GM23338 (cell line): ENCODE results near the gene KLHL21. TPM values are rescaled to one million over a fixed set of nuclear protein-coding genes. Genes with fewer than 3 reads are reported as not detected.

Experiments used
- ATAC-seq: fragments of 200-7000 bp; cut with Tn5 transposase; 3 replicates; pipeline ENCODE4 v1.9.1; 2020
- DNase-seq: peaks from one replicate; pipeline ENCODE4 v3.0.0-alpha.2; 2015; ENCODE audit warnings: low spot score
- H2AFZ ChIP-seq: fragments of 200-600 bp; sonication (generic); 2 replicates; pipeline ENCODE4 v1.8.0; 2016; ENCODE audit warnings: antibody characterized with exemption, mild to moderate bottlenecking, moderate library complexity
- H3F3A ChIP-seq: fragments of 200-600 bp; sonication (generic); replicated peaks from 2 replicates; pipeline ENCODE4 v1.8.0; 2017; ENCODE audit warnings: antibody characterized with exemption, mixed run types, low read depth
- H3K27ac ChIP-seq: fragments of 200-600 bp; sonication (generic); 2 replicates; pipeline ENCODE4 v1.6.1; 2016; ENCODE audit warnings: low read depth
- H3K27me3 ChIP-seq: fragments of 200-600 bp; sonication (generic); 2 replicates; pipeline ENCODE4 v1.8.0; 2016; ENCODE audit warnings: mild to moderate bottlenecking, mixed run types, moderate library complexity; ENCODE audit not compliant: insufficient read depth
- H3K36me3 ChIP-seq: fragments of 200-600 bp; sonication (generic); 2 replicates; pipeline ENCODE4 v1.8.0; 2016; ENCODE audit warnings: mild to moderate bottlenecking; ENCODE audit not compliant: insufficient read depth
- H3K4me1 ChIP-seq: fragments of 200-600 bp; sonication (generic); 2 replicates; pipeline ENCODE4 v1.8.0; 2016; ENCODE audit warnings: mild to moderate bottlenecking, moderate library complexity; ENCODE audit not compliant: insufficient read depth
- H3K4me2 ChIP-seq: fragments of 200-600 bp; sonication (generic); 2 replicates; pipeline ENCODE4 v1.7.1; 2017; ENCODE audit warnings: mixed run types
- H3K4me3 ChIP-seq: fragments of 200-600 bp; sonication (generic); 2 replicates; pipeline ENCODE4 v1.6.1; 2016; ENCODE audit warnings: mixed run types
- H3K79me2 ChIP-seq: fragments of 200-600 bp; sonication (generic); replicated peaks from 2 replicates; pipeline ENCODE4 v1.8.0; 2017; ENCODE audit warnings: mild to moderate bottlenecking; ENCODE audit not compliant: insufficient read depth
- H3K9me2 ChIP-seq: fragments of 200-600 bp; sonication (generic); 2 replicates; pipeline ENCODE4 v1.8.0; 2017; ENCODE audit not compliant: insufficient read depth
- H4K20me1 ChIP-seq: fragments of 200-600 bp; sonication (generic); replicated peaks from 2 replicates; pipeline ENCODE4 v1.8.0; 2017; ENCODE audit warnings: mild to moderate bottlenecking; ENCODE audit not compliant: insufficient read depth
- H3K27ac Mint-ChIP-seq: 2 replicates; pipeline ENCODE4 v1.8.0; 2020; ENCODE audit warnings: inconsistent platforms, mild to moderate bottlenecking, moderate library complexity, mixed read lengths
- H3K27me3 Mint-ChIP-seq: 3 replicates; pipeline ENCODE4 v1.8.0; 2022; ENCODE audit warnings: low read depth, mild to moderate bottlenecking, moderate library complexity, mixed read lengths, inconsistent platforms; ENCODE audit not compliant: insufficient read depth, poor library complexity
- H3K36me3 Mint-ChIP-seq: 3 replicates; pipeline ENCODE4 v1.8.0; 2021; ENCODE audit warnings: low read depth, mild to moderate bottlenecking, inconsistent platforms, moderate library complexity, mixed read lengths
- H3K4me1 Mint-ChIP-seq: 3 replicates; pipeline ENCODE4 v1.8.0; 2020; ENCODE audit warnings: mild to moderate bottlenecking, inconsistent platforms, mixed read lengths
- H3K4me3 Mint-ChIP-seq: 3 replicates; pipeline ENCODE4 v1.8.0; 2021; ENCODE audit warnings: moderate library complexity, mild to moderate bottlenecking, inconsistent platforms, mixed read lengths
- H3K9me3 Mint-ChIP-seq: 3 replicates; pipeline ENCODE4 v1.8.0; 2020; ENCODE audit warnings: moderate library complexity, mild to moderate bottlenecking, inconsistent platforms, mixed read lengths
- CREB1 ChIP-seq: fragments of 250-450 bp; sonication (Bioruptor Pico); IDR thresholded peaks from 2 replicates; pipeline ENCODE4 v1.5.0; 2020; ENCODE audit warnings: low read depth, mild to moderate bottlenecking, moderate library complexity
- EZH2phosphoT487 ChIP-seq: fragments of 200-600 bp; sonication (generic); IDR thresholded peaks from one replicate; pipeline ENCODE4 v1.8.1; 2018; ENCODE audit warnings: antibody characterized with exemption; ENCODE audit not compliant: unreplicated experiment
- JUNB ChIP-seq: IDR thresholded peaks from one replicate; pipeline ENCODE4 v1.6.1; 2016; ENCODE audit warnings: antibody characterized with exemption; ENCODE audit not compliant: unreplicated experiment
- NANOG ChIP-seq: IDR thresholded peaks from 2 replicates; pipeline ENCODE4 v1.6.1; 2016; ENCODE audit warnings: antibody characterized with exemption, borderline replicate concordance
- STAT1 ChIP-seq: IDR thresholded peaks from one replicate; pipeline ENCODE4 v1.6.1; 2016; ENCODE audit warnings: antibody characterized with exemption; ENCODE audit not compliant: unreplicated experiment
- ZNF114 ChIP-seq: fragments of 250-450 bp; sonication (Bioruptor Pico); IDR thresholded peaks from 2 replicates; pipeline ENCODE4 v1.5.0; 2020; ENCODE audit warnings: mild to moderate bottlenecking, moderate library complexity
- ZNF331 ChIP-seq: fragments of 250-450 bp; sonication (Bioruptor Pico); IDR thresholded peaks from 2 replicates; pipeline ENCODE4 v1.5.0; 2020; ENCODE audit warnings: low read depth, mild to moderate bottlenecking, moderate library complexity
- polyA plus RNA-seq: library from polyadenylated mRNA; unstranded; fragments of >200 nt; fragmentation: Nextera tagmentation; extraction: Ambion mirVana; gene quantifications from 2 replicates; pipeline ENCODE4 v1.2.1, GENCODE V29; 2016
- total RNA-seq: library from RNA; depleted of rRNA; stranded (reverse); fragments of >200 nt; shearing (Covaris generic); gene quantifications from 2 replicates; pipeline ENCODE4 v1.2.3, GENCODE V29; 2014
- TF ChIP-seq, protein P1 (sequence below): fragments of 250-450 bp; sonication (Bioruptor Pico); IDR thresholded peaks from 2 replicates; pipeline ENCODE4 v1.5.0; 2020; ENCODE audit warnings: mild to moderate bottlenecking, moderate library complexity
- TF ChIP-seq, protein P2 (sequence below), 2 experiments: fragments of 200-600 bp in 1 of 2; sonication (generic) in 1 of 2; conservative IDR thresholded peaks; 2 replicates each; pipeline versions ENCODE4 v1.5.1 to v1.6.1; 2016 to 2017; ENCODE audit warnings: antibody characterized with exemption in 2 of 2, low read depth in 2 of 2, mild to moderate bottlenecking in 2 of 2, moderate library complexity in 1 of 2
- TF ChIP-seq, protein P3 (sequence below): IDR thresholded peaks from one replicate; pipeline ENCODE4 v1.6.1; 2018; ENCODE audit warnings: antibody characterized with exemption; ENCODE audit not compliant: unreplicated experiment

KLHL21 gene
- total and polyA plus RNA-seq, 2 experiments from 2014 or later, result 7.3 to 35.9 TPM

DNA sequence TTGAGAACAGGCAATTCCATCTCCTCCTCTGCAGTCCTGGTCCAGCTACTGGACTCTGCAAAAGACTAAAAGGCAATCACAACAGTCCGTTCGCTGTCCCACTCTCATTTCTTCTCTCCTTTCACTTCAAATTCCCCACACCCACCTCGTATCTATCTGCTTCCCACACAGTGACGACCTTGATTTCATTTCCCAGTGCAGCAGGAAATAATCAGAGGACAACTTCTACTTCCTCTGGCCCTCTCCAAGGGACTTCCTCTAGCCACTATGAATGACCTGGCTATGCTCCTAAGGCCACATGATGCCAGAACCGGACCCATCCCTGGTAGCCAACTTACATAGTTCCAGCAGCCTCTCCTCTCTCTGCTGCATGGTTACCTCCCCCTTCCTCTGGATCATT lies 56.3 kb downstream of the KLHL21 start (continued):
- TF ChIP-seq, protein P1, sequence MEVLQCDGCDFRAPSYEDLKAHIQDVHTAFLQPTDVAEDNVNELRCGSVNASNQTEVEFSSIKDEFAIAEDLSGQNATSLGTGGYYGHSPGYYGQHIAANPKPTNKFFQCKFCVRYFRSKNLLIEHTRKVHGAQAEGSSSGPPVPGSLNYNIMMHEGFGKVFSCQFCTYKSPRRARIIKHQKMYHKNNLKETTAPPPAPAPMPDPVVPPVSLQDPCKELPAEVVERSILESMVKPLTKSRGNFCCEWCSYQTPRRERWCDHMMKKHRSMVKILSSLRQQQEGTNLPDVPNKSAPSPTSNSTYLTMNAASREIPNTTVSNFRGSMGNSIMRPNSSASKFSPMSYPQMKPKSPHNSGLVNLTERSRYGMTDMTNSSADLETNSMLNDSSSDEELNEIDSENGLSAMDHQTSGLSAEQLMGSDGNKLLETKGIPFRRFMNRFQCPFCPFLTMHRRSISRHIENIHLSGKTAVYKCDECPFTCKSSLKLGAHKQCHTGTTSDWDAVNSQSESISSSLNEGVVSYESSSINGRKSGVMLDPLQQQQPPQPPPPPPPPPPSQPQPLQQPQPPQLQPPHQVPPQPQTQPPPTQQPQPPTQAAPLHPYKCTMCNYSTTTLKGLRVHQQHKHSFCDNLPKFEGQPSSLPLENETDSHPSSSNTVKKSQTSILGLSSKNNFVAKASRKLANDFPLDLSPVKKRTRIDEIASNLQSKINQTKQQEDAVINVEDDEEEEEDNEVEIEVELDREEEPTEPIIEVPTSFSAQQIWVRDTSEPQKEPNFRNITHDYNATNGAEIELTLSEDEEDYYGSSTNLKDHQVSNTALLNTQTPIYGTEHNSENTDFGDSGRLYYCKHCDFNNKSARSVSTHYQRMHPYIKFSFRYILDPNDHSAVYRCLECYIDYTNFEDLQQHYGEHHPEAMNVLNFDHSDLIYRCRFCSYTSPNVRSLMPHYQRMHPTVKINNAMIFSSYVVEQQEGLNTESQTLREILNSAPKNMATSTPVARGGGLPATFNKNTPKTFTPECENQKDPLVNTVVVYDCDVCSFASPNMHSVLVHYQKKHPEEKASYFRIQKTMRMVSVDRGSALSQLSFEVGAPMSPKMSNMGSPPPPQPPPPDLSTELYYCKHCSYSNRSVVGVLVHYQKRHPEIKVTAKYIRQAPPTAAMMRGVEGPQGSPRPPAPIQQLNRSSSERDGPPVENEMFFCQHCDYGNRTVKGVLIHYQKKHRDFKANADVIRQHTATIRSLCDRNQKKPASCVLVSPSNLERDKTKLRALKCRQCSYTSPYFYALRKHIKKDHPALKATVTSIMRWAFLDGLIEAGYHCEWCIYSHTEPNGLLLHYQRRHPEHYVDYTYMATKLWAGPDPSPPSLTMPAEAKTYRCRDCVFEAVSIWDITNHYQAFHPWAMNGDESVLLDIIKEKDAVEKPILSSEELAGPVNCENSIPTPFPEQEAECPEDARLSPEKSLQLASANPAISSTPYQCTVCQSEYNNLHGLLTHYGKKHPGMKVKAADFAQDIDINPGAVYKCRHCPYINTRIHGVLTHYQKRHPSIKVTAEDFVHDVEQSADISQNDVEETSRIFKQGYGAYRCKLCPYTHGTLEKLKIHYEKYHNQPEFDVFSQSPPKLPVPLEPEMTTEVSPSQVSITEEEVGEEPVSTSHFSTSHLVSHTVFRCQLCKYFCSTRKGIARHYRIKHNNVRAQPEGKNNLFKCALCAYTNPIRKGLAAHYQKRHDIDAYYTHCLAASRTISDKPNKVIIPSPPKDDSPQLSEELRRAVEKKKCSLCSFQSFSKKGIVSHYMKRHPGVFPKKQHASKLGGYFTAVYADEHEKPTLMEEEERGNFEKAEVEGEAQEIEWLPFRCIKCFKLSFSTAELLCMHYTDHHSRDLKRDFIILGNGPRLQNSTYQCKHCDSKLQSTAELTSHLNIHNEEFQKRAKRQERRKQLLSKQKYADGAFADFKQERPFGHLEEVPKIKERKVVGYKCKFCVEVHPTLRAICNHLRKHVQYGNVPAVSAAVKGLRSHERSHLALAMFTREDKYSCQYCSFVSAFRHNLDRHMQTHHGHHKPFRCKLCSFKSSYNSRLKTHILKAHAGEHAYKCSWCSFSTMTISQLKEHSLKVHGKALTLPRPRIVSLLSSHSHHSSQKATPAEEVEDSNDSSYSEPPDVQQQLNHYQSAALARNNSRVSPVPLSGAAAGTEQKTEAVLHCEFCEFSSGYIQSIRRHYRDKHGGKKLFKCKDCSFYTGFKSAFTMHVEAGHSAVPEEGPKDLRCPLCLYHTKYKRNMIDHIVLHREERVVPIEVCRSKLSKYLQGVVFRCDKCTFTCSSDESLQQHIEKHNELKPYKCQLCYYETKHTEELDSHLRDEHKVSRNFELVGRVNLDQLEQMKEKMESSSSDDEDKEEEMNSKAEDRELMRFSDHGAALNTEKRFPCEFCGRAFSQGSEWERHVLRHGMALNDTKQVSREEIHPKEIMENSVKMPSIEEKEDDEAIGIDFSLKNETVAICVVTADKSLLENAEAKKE (CRISPR knock-in tag), result no peak
- TF ChIP-seq, protein P2, sequence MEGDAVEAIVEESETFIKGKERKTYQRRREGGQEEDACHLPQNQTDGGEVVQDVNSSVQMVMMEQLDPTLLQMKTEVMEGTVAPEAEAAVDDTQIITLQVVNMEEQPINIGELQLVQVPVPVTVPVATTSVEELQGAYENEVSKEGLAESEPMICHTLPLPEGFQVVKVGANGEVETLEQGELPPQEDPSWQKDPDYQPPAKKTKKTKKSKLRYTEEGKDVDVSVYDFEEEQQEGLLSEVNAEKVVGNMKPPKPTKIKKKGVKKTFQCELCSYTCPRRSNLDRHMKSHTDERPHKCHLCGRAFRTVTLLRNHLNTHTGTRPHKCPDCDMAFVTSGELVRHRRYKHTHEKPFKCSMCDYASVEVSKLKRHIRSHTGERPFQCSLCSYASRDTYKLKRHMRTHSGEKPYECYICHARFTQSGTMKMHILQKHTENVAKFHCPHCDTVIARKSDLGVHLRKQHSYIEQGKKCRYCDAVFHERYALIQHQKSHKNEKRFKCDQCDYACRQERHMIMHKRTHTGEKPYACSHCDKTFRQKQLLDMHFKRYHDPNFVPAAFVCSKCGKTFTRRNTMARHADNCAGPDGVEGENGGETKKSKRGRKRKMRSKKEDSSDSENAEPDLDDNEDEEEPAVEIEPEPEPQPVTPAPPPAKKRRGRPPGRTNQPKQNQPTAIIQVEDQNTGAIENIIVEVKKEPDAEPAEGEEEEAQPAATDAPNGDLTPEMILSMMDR (conservative IDR thresholded peaks at IDR 0.05; ENCODE audit: low read depth in 2 of 2), result no peak
- TF ChIP-seq NANOG, result no peak
- no peak for TF ChIP-seq JUNB
- no peak for TF ChIP-seq CREB1 (CRISPR knock-in tag)
- no peak for TF ChIP-seq ZNF331 (CRISPR knock-in tag)

DNA sequence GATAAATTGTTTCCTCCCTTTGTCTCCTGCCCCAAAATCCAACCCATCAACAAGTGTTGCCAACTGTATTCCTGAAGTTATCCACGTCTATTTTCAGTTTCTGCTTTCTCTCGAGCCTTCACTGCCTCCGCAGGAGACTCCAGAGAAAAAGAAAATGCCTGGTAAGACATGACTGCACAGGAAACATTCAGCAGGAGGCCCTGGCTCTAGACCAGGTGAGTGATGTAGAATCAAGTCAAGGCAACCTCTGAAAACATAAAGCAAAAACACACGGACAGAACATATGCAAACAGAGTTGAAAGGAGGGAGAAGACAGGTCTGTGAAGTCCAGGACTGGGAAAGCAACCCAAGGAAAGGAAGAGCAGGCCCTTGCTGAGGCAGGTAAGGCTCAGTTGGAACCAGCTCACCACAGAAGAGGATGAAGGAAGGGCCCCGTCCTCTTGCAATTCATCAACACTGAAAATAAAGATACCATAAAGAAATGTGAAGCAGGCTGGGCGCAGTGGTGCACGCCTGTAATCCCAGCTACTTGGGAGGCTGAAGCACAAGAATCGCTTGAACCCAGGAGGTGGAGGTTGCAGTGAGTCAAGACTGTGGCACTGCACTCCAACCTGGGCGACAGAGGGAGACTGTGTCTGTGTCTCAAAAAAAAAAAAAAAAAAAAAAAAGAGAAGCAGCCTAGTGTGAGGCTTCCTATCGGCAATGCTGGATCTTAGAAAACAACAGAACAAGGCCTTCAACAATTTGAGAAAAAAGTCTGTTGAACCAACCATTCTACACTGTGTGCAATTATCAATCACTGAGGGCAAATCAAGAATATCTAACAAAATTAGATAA lies 57.2 kb downstream of the KLHL21 start:
- H3K9me3 Mint-ChIP-seq, result no peaks in the 10 kb centered on the region; the same call in 2 of the 3 replicates
- H2AFZ ChIP-seq, result no peak overlapping the region
- H3K4me2 ChIP-seq, result no peak overlapping the region
- H3K27me3 Mint-ChIP-seq, result peaks cover 9% of the 10 kb centered on the region
- H3K36me3 Mint-ChIP-seq, result peaks cover 84% of the 10 kb centered on the region
- peaks cover 5% of the 10 kb centered on the region for H3K79me2 ChIP-seq
- H3K4me3 ChIP-seq, result no peak overlapping the region
- H3K27ac Mint-ChIP-seq, result no peak overlapping the region
- H3F3A ChIP-seq, result peaks cover 7% of the 10 kb centered on the region; the same call in 1 of the 2 replicates
- no peaks in the 10 kb centered on the region for H3K4me1 Mint-ChIP-seq
- H3K4me3 Mint-ChIP-seq, result no peak overlapping the region
- no peaks in the 10 kb centered on the region for H3K9me2 ChIP-seq
- TF ChIP-seq, protein P3, sequence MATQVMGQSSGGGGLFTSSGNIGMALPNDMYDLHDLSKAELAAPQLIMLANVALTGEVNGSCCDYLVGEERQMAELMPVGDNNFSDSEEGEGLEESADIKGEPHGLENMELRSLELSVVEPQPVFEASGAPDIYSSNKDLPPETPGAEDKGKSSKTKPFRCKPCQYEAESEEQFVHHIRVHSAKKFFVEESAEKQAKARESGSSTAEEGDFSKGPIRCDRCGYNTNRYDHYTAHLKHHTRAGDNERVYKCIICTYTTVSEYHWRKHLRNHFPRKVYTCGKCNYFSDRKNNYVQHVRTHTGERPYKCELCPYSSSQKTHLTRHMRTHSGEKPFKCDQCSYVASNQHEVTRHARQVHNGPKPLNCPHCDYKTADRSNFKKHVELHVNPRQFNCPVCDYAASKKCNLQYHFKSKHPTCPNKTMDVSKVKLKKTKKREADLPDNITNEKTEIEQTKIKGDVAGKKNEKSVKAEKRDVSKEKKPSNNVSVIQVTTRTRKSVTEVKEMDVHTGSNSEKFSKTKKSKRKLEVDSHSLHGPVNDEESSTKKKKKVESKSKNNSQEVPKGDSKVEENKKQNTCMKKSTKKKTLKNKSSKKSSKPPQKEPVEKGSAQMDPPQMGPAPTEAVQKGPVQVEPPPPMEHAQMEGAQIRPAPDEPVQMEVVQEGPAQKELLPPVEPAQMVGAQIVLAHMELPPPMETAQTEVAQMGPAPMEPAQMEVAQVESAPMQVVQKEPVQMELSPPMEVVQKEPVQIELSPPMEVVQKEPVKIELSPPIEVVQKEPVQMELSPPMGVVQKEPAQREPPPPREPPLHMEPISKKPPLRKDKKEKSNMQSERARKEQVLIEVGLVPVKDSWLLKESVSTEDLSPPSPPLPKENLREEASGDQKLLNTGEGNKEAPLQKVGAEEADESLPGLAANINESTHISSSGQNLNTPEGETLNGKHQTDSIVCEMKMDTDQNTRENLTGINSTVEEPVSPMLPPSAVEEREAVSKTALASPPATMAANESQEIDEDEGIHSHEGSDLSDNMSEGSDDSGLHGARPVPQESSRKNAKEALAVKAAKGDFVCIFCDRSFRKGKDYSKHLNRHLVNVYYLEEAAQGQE, result no peak
- TF ChIP-seq ZNF114 (CRISPR knock-in tag) (no peak), ZNF331 (CRISPR knock-in tag) (no peak), EZH2phosphoT487 (peak; percentile 31), STAT1 (no peak)
- TF ChIP-seq, protein P2 (conservative IDR thresholded peaks at IDR 0.05; ENCODE audit: low read depth in 2 of 2), result no peak
- peaks cover 62% of the 10 kb centered on the region for H3K36me3 ChIP-seq
- no peaks in the 10 kb centered on the region for H3K27me3 ChIP-seq
- peaks cover 6% of the 10 kb centered on the region for H4K20me1 ChIP-seq
- DNase-seq (no peak), ATAC-seq (no peak)
- H3K4me1 ChIP-seq, result no peaks in the 10 kb centered on the region
- H3K27ac ChIP-seq, result no peak overlapping the region
